Gastroesophageal sphincter (tissue), 4 donors: ENCODE data around the gene FAM111A. TPM values are rescaled to one million over a fixed set of nuclear protein-coding genes. Genes with fewer than 3 reads are reported as not detected.
"Not testable (repeated sequence)": the region's sequence is repeated elsewhere in the genome, so short reads cannot be mapped to it uniquely, and the experiment has no call there.

Experiments
- ATAC-seq: fragments of 150-250 bp; one replicate; pipeline ENCODE4 v1.9.1; 2016; ENCODE audit warnings: mild to moderate bottlenecking, moderate library complexity
- H3K27ac ChIP-seq, 4 donors: fragments of 200-600 bp; sonication (generic) in 3 of 4; 1 replicate in 3 of 4; 2 replicates in 1 of 4; pipeline ENCODE4 v1.5.1; 2016 to 2019
- H3K27me3 ChIP-seq: fragments of 200-600 bp; sonication (generic); one replicate; pipeline ENCODE4 v1.5.1; 2019
- H3K36me3 ChIP-seq, 2 donors: fragments of 200-600 bp; sonication (generic); one replicate each; pipeline ENCODE4 v1.5.1; 2019; ENCODE audit warnings: control low read depth in 1 of 2
- H3K4me1 ChIP-seq, 3 donors: fragments of 200-600 bp; sonication (generic); 1 replicate in 2 of 3; 2 replicates in 1 of 3; pipeline ENCODE4 v1.5.1; 2016 to 2019; ENCODE audit warnings: control low read depth in 2 of 3
- H3K4me3 ChIP-seq, 2 donors: fragments of 200-600 bp; sonication (generic); one replicate each; pipeline ENCODE4 v1.5.1; 2019; ENCODE audit warnings: mild to moderate bottlenecking in 1 of 2, moderate library complexity in 1 of 2
- H3K9me3 ChIP-seq, 3 donors: fragments of 200-600 bp; sonication (generic); one replicate each; pipeline ENCODE4 v1.5.1; 2017 to 2019; ENCODE audit warnings: control low read depth in 2 of 3
- CTCF ChIP-seq, 4 experiments: fragments of 200-600 bp in 2 of 4; fragments of 450-650 bp in 2 of 4; sonication (generic) in 1 of 4; IDR thresholded peaks; one replicate each; pipeline ENCODE4 v1.5.1; 2017 to 2019; ENCODE audit warnings: antibody characterized with exemption in 4 of 4, mild to moderate bottlenecking in 2 of 4, moderate library complexity in 2 of 4
- EP300 ChIP-seq: sonication (generic); formaldehyde crosslinking; IDR thresholded peaks from one replicate; pipeline ENCODE4 v1.6.1; 2017; ENCODE audit warnings: antibody characterized with exemption, mild to moderate bottlenecking
- POLR2A ChIP-seq, 2 donors: fragments of 450-650 bp; IDR thresholded peaks; one replicate each; pipeline ENCODE4 v1.6.1; 2017; ENCODE audit warnings: antibody characterized with exemption in 2 of 2, mild to moderate bottlenecking in 2 of 2, moderate library complexity in 1 of 2
- POLR2AphosphoS5 ChIP-seq: sonication (generic); formaldehyde crosslinking; IDR thresholded peaks from one replicate; pipeline ENCODE4 v1.6.1; 2017; ENCODE audit warnings: antibody characterized with exemption
- WGBS, 2 donors: methylation state at CpG; one replicate each; pipeline ENCODE4 v1.1.5; 2018; ENCODE audit warnings: low coverage in 1 of 2; 5-methylcytosine and 5-hydroxymethylcytosine counted together
- total RNA-seq, 4 donors: library from RNA; depleted of rRNA; stranded (reverse); fragments of >200 nt; gene quantifications; one replicate each; pipeline ENCODE4 v1.1.0, GENCODE V29; 2016

FAM111A gene
- total RNA-seq, 4 donors from 2014 or later: 12.8 to 49.2 (median 22.7) TPM

- Histone ChIP-seq H3K4me3 (peak overlapping the region in 1 of 2 donors; percentile 26), H3K4me1 (peaks cover 0 to 25% (median 9%) of the 10 kb centered on the region in 3 donors), H3K27me3 (peaks cover 46% of the 10 kb centered on the region), H3K27ac (no peak overlapping the region), H3K9me3 (no peaks in the 10 kb centered on the region), H3K36me3 (no peaks in the 10 kb centered on the region)
- 6 to 19% methylated on average over 16 to 19 of the region's 23 CpGs for WGBS, 2 donors
- TF ChIP-seq POLR2AphosphoS5 (no peak), POLR2A (IDR thresholded peaks at IDR 0.05) (no peak), CTCF (IDR thresholded peaks at IDR 0.05) (peak in 1 of 4 experiments; percentile 31), EP300 (no peak)
- no peak for ATAC-seq
Observed at GRCh38 chr11:59102259-59102765, 40.3 kb upstream of the FAM111A start.

- H3K4me3 ChIP-seq: peak within 1 kb of the TSS; percentile 29 to 56
- H3K27ac ChIP-seq: peak within 1 kb of the TSS in 3 of 4 donors; percentile 35 to 61 (median 47)
- WGBS, 2 donors: 0 to 1% methylated on average over 2 to 24 of the region's 64 CpGs
- H3K36me3 ChIP-seq: no peaks in the 10 kb centered on the region
- ATAC-seq: peak; percentile 94
- peaks cover 0 to 29% (median 9%) of the 10 kb centered on the region in 3 donors for H3K4me1 ChIP-seq
- no peaks in the 10 kb centered on the region for H3K9me3 ChIP-seq
- TF ChIP-seq CTCF (IDR thresholded peaks at IDR 0.05) (peak in 1 of 4 experiments; percentile 29), POLR2A (IDR thresholded peaks at IDR 0.05) (no peak), EP300 (no peak), POLR2AphosphoS5 (no peak)
- H3K27me3 ChIP-seq: peaks cover 17% of the 10 kb centered on the region
Observed at GRCh38 chr11:59106363-59107336, 36.0 kb upstream of the FAM111A start, which contains the start of gene FAM111B. Gene FAM111B (plus strand): TSS chr11:59107237. CDS start chr11:59109626, 2,389 bp downstream.

GRCh38 chr11:59107721-59108120 is 34.9 kb upstream of the FAM111A start:
- H3K36me3 ChIP-seq, ATAC-seq, H3K27me3 ChIP-seq, H3K9me3 ChIP-seq, H3K27ac ChIP-seq, H3K4me3 ChIP-seq: not testable (repeated sequence)
- WGBS, 2 donors: 32 to 41% methylated on average over 5 to 7 of the region's 10 CpGs
- peaks cover 0 to 21% (median 5%) of the 10 kb centered on the region in 3 donors for H3K4me1 ChIP-seq

GRCh38 chr11:59112494-59112893 is 30.2 kb upstream of the FAM111A start:
- Histone ChIP-seq H3K4me3 (no peak overlapping the region), H3K36me3 (no peaks in the 10 kb centered on the region), H3K9me3 (peaks cover 0 to 9% (median 0%) of the 10 kb centered on the region in 3 donors), H3K27me3 (peaks cover 19% of the 10 kb centered on the region), H3K27ac (no peak overlapping the region), H3K4me1 (peaks cover 0 to 3% (median 0%) of the 10 kb centered on the region in 3 donors)
- 65 to 71% methylated on average over 2 of the region's 2 CpGs for WGBS, 2 donors
- ATAC-seq: no peak
- TF ChIP-seq POLR2AphosphoS5 (no peak), EP300 (no peak), POLR2A (IDR thresholded peaks at IDR 0.05) (no peak), CTCF (IDR thresholded peaks at IDR 0.05) (no peak)

- TF ChIP-seq POLR2AphosphoS5: no peak
- no peak for TF ChIP-seq POLR2A (IDR thresholded peaks at IDR 0.05)
- TF ChIP-seq CTCF (IDR thresholded peaks at IDR 0.05): no peak
- no peak for TF ChIP-seq EP300
- Histone ChIP-seq H3K27me3 (peaks cover 19% of the 10 kb centered on the region), H3K4me3 (no peak overlapping the region), H3K9me3 (peaks cover 0 to 27% (median 0%) of the 10 kb centered on the region in 3 donors), H3K36me3 (no peaks in the 10 kb centered on the region), H3K4me1 (no peaks in the 10 kb centered on the region), H3K27ac (no peak overlapping the region)
- no peak for ATAC-seq
- 95 to 100% methylated on average over 1 to 3 of the region's 3 CpGs for WGBS, 2 donors
Observed at GRCh38 chr11:59114344-59114743, 28.3 kb upstream of the FAM111A start.
